PC-3 (cell line): ENCODE results near the gene NTHL1. TPM values are rescaled to one million over a fixed set of nuclear protein-coding genes. Genes with fewer than 3 reads are reported as not detected.
A peak's percentile ranks its signal among the peaks of the same experiment; 100 is the strongest.

ENCODE experiments used
- ATAC-seq: fragments of 200-7000 bp; cut with Tn5 transposase; 2 replicates; pipeline ENCODE4 v1.9.1; 2020; ENCODE audit warnings: mild to moderate bottlenecking, moderate library complexity
- BruUV-seq: library from RNA; stranded (reverse); fragments of 400-500 nt; replicated peaks from 2 replicates; lab custom pipeline; 2021; lab: Mats Ljungman, UMichigan
- CTCF ChIA-PET: fragments of 300-600 bp; sonication (Branson Sonifier 250); formaldehyde crosslinking; loops from one replicate; lab custom pipeline; 2022; ENCODE audit warnings: antibody characterized with exemption; lab: Charles Lee
- POLR2A ChIA-PET: fragments of 300-600 bp; sonication (Branson Sonifier 250); formaldehyde crosslinking; loops from one replicate; lab custom pipeline; 2022; ENCODE audit warnings: antibody characterized with exemption; ENCODE audit not compliant: unreplicated experiment; lab: Charles Lee
- DNase-seq: peaks from one replicate; pipeline ENCODE4 v3.0.0-alpha.2; 2015
- H2AFZ ChIP-seq: fragments of 300-600 bp; sonication (generic); 2 replicates; pipeline ENCODE4 v1.6.0; 2016; ENCODE audit warnings: antibody characterized with exemption, low read length
- H3F3A ChIP-seq: fragments of 300-600 bp; sonication (generic); one replicate; pipeline ENCODE4 v1.6.0; 2017; ENCODE audit warnings: antibody characterized with exemption, low read length, control low read depth, mild to moderate bottlenecking; ENCODE audit not compliant: unreplicated experiment
- H3K27ac ChIP-seq: fragments of 300-600 bp; sonication (generic); 2 replicates; pipeline ENCODE4 v1.5.1; 2016; ENCODE audit warnings: mild to moderate bottlenecking, low read length
- H3K27me3 ChIP-seq: fragments of 300-600 bp; sonication (generic); 2 replicates; pipeline ENCODE4 v1.6.1; 2016; ENCODE audit warnings: low read length, mixed read lengths
- H3K36me3 ChIP-seq: fragments of 300-600 bp; sonication (generic); 2 replicates; pipeline ENCODE4 v1.6.1; 2016; ENCODE audit warnings: low read depth, mixed run types, low read length, mixed read lengths
- H3K4me1 ChIP-seq: fragments of 300-600 bp; sonication (generic); 2 replicates; pipeline ENCODE4 v1.5.1; 2016; ENCODE audit warnings: low read length; ENCODE audit not compliant: insufficient read depth
- H3K4me2 ChIP-seq: fragments of 300-600 bp; sonication (generic); 2 replicates; pipeline ENCODE4 v1.6.0; 2016; ENCODE audit warnings: low read length
- H3K4me3 ChIP-seq: fragments of 300-600 bp; sonication (generic); 2 replicates; pipeline ENCODE4 v1.5.1; 2016; ENCODE audit warnings: mild to moderate bottlenecking, low read length, mixed read lengths
- H3K79me2 ChIP-seq: fragments of 300-600 bp; sonication (generic); 2 replicates; pipeline ENCODE4 v1.6.1; 2017; ENCODE audit warnings: low read length, mixed read lengths
- H3K9ac ChIP-seq: fragments of 300-600 bp; sonication (generic); 2 replicates; pipeline ENCODE4 v1.6.0; 2016; ENCODE audit warnings: mild to moderate bottlenecking, low read length
- H3K9me2 ChIP-seq: fragments of 300-600 bp; sonication (generic); replicated peaks from 2 replicates; pipeline ENCODE4 v1.6.1; 2016; ENCODE audit warnings: mixed run types, low read length, mixed read lengths
- H3K9me3 ChIP-seq: fragments of 300-600 bp; sonication (generic); 2 replicates; pipeline ENCODE4 v1.6.1; 2016; ENCODE audit warnings: low read length, mixed read lengths
- H4K20me1 ChIP-seq: fragments of 300-600 bp; sonication (generic); 2 replicates; pipeline ENCODE4 v1.6.1; 2016; ENCODE audit warnings: low read length, mixed read lengths
- CTCF ChIP-seq: fragments of 300-600 bp; sonication (generic); conservative IDR thresholded peaks from 2 replicates; pipeline ENCODE4 v1.5.1; 2017; ENCODE audit warnings: antibody characterized with exemption, low read depth, mild to moderate bottlenecking, low read length
- EZH2 ChIP-seq: fragments of 300-600 bp; sonication (generic); IDR thresholded peaks from one replicate; pipeline ENCODE4 v1.6.1; 2017; ENCODE audit warnings: antibody characterized with exemption, mild to moderate bottlenecking, low read length; ENCODE audit not compliant: unreplicated experiment
- EZH2phosphoT487 ChIP-seq: fragments of 300-600 bp; sonication (generic); IDR thresholded peaks from 2 replicates; pipeline ENCODE4 v1.6.1; 2018; ENCODE audit warnings: mild to moderate bottlenecking, antibody characterized with exemption, low read length, borderline replicate concordance
- intact Hi-C: fragments of 100-400 bp; cut with micrococcal nuclease; formaldehyde crosslinking; loops from 2 replicates; pipeline ENCODE4 v1.9.0; 2023
- total RNA-seq: library from RNA; depleted of rRNA; stranded (reverse); fragments of >200 nt; gene quantifications from 2 replicates; pipeline ENCODE4 v1.2.3, GENCODE V29; 2014

The NTHL1 gene
- total RNA-seq, 1 experiment from 2014 or later: 90.1 TPM

GRCh38 chr16:2045965-2046892 is 1.4 kb downstream of the NTHL1 start:
- intact Hi-C loops: no loop called here
- Histone ChIP-seq H3K9me3 (no peaks in the 10 kb centered on the region), H3K9me2 (no peaks in the 10 kb centered on the region), H4K20me1 (no peaks in the 10 kb centered on the region), H3K79me2 (peaks cover 44% of the 10 kb centered on the region), H3K27ac (peak overlapping the region; percentile 71), H3K4me3 (peak overlapping the region; percentile 94), H3K9ac (peak overlapping the region; percentile 84; the same call in 1 of the 2 replicates), H3F3A (no peaks in the 10 kb centered on the region), H3K4me2 (peak overlapping the region; percentile 99), H3K36me3 (no peaks in the 10 kb centered on the region), H3K27me3 (no peaks in the 10 kb centered on the region), H3K4me1 (peaks cover 48% of the 10 kb centered on the region), H2AFZ (no peak overlapping the region)
- TF ChIP-seq EZH2phosphoT487 (no peak), EZH2 (no peak), CTCF (no peak)
- CTCF ChIA-PET: no interaction called here
- TSS peak; percentile 50 for BruUV-seq
- POLR2A ChIA-PET: no interaction called here
- DNase-seq (no peak), ATAC-seq (no peak)

DNA sequence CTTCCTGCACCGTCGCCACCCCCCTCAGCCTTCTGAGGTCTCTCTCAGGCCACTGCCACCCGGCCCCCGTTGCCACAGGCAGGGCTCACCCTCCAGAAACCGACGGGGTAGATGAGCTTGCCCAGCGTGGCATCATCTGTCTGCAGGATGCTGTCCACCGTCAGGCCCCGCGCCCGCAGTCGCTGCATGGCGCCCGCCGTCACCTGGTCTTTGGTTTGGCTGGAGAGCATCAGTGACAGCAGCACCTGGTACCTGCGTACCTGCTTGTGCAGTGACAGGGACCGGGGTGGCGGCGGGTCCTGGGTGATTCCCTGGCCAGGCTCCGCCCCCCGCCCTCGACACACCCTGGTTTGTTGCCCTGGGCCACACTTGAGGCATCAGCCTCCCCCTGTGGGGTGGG is 3.1 kb downstream of the NTHL1 start:
- BruUV-seq: no TSS peak
- Histone ChIP-seq H3K4me3 (no peak overlapping the region), H3K27ac (no peak overlapping the region), H3F3A (no peaks in the 10 kb centered on the region), H3K79me2 (peaks cover 42% of the 10 kb centered on the region), H2AFZ (no peak overlapping the region), H3K9ac (no peak overlapping the region), H3K9me2 (no peaks in the 10 kb centered on the region), H3K36me3 (no peaks in the 10 kb centered on the region), H3K9me3 (no peaks in the 10 kb centered on the region), H3K27me3 (no peaks in the 10 kb centered on the region), H3K4me1 (peaks cover 64% of the 10 kb centered on the region), H3K4me2 (no peak overlapping the region), H4K20me1 (no peaks in the 10 kb centered on the region)
- intact Hi-C loops: no loop called here
- ATAC-seq: no peak
- ChIA-PET POLR2A (no interaction called here), CTCF (no interaction called here)
- DNase-seq: no peak
- TF ChIP-seq EZH2phosphoT487 (no peak), EZH2 (no peak), CTCF (no peak)
